ENCODE measurements around the gene KAT2B.
"Not testable (repeated sequence)": the region's sequence is repeated elsewhere in the genome, so short reads cannot be mapped to it uniquely, and the experiment has no call there.

The KAT2B gene

DNA sequence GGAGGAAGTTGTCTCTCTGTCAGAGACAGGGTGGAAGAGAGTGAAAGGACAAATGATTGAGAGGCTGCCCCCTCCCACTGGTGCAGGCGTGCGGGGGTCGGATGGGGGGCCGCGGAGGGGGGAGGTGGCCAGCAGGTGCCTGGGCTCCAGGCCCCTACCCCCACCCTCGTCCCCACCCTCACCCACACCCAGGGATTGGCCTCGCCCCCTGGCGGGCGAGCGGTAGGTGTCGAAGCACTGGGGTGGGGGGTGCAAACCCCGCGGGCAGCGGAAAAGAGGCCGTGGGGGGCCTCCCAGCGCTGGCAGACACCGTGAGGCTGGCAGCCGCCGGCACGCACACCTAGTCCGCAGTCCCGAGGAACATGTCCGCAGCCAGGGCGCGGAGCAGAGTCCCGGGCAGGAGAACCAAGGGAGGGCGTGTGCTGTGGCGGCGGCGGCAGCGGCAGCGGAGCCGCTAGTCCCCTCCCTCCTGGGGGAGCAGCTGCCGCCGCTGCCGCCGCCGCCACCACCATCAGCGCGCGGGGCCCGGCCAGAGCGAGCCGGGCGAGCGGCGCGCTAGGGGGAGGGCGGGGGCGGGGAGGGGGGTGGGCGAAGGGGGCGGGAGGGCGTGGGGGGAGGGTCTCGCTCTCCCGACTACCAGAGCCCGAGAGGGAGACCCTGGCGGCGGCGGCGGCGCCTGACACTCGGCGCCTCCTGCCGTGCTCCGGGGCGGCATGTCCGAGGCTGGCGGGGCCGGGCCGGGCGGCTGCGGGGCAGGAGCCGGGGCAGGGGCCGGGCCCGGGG is at the start of gene KAT2B:
Gene KAT2B, plus strand, starts transcription at position 682 of the 783 bp plus-strand sequence. Its CDS starts 32 bp downstream, at position 714.
- peak; percentile 86 for DNase-seq

DNA sequence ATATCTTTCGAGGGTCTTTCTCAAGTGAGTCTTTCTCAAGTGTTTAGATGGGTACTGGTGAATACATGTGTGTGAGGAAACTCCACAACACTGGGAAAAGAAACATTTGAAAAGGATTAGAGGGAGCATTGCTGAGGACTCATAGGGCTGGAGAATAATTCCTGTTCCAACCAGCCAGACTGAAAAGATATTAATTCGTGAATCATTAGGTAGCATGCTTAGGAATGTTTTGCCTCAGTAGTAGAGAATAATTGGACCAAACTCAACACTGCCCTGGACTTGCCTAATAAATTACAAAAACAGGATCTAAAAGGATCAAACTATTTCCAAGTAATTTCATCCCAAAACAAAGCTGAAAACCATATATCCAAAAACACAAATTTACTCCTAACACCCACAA is 45.5 kb upstream of the KAT2B start:
- DNase-seq = no peak

DNA sequence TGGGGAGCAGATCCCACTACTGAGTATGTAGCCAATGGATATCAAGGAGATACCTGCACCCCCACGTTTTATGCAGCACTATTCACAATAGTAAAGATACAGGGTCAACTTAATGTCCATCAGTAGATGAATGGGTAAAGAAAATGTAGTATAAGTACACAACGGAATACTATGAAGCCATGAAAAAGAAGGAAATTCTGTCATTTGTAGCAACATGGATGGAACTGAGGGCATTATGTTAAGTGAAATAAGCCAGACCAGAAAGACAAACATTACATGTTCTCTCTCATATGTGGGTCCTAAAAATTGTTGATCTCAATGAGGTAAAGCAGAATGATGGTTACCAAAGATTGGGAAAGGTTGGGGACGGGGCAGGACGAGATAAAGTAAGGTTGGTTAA is 42.7 kb upstream of the KAT2B start:
- DNase-seq = no peak

DNA sequence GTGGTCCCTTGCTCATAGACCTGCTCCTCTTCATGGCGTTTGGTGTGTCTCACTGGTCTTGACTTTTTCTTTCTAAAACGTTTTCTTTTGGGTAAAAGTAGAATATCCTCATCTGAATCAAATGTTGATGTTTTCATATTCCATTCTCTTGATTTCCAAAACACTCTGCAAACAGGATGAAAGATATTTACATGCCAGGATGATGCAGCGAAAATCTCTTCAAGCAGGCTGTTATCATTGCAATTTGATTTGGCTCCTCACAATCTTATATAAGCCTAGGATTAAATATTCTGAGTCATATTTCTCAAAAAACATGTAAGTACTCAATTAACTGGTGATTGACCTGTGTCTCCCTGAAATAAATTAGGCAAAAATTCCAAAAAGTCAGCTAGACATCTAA is 38.3 kb upstream of the KAT2B start:
- DNase-seq = no peak

DNA sequence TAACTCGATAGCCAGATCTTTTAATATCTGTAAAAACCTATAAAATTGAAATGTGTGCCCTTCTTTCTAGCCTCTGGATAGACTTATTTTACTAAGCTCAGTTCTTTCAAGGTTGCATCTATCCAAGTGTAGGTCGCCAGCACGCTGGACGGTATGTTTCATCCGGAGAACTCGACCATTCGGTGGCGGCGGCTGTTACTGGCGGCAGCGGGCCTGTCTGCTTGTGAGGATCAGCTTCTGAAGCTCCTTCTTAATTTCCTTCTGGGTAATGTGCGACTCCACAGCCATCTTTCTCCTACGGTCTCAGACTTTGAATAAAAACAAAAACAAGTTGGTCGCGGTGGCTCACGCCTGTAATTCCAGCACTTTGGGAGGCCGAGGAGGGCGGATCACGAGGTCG is 32.3 kb upstream of the KAT2B start:
- DNase-seq = no peak

DNA sequence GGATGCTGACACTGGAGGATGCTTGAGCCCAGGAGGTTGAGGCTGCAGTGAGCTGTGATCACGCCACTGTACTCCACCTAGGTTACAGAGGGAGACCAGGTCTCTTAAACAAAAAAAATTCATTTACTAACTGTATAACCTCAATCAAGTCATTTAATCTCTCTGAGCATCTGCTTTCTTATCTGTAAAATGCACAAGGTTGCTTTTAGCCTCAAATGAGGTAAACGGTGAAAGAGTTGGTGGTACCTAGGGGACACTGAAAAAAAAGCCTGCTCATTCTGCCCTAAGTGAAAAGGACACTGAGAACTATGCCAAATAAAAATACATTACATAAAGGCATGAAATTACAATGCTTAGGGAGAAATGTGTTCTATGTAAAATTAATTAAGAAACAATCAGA is 31.6 kb upstream of the KAT2B start:
- DNase-seq = no peak

DNA sequence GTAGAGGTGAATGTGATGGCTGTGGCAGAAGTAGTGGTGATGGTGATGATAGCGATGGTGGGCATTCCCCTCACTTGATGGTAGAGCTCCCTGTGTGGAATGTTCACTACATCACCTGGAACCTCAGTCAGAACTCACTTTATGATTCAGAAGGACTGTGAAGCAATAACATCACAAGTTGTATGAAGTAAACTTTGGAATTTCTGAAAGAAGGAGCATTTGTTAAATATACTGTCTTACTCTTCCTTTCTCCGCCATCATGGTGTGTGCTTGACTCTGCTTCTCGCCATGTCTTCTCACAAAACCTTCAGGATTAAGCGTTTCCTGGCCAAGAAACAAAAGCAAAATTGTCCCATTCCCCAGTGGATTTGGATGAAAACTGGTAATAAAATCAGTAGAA is 28.1 kb upstream of the KAT2B start, which contains the start of gene PP2D1:
Gene PP2D1, minus strand, starts transcription at position 101 of the 400 bp plus-strand sequence. CDS start 192 bp downstream, outside the sequence.
- no peak for DNase-seq

DNA sequence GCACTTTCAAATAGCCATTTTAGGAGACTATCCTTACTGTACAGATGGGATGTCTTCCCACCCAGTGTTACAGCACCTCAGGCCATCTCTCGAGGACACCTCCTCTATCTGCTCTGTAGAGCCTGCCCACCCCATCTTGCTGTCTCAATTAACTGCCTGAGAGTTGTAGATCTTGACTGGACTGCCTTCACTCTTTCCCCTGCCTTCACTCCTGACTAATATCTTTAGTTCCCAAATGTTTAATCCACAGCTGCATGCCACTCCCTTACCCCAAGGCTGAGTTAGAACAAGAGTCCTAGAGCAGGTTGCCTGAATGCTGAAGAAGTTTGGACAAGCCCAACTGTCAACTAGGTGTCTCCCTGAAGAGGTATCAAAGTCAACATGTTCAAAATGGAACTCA is 26.9 kb upstream of the KAT2B start:
- DNase-seq = no peak

DNA sequence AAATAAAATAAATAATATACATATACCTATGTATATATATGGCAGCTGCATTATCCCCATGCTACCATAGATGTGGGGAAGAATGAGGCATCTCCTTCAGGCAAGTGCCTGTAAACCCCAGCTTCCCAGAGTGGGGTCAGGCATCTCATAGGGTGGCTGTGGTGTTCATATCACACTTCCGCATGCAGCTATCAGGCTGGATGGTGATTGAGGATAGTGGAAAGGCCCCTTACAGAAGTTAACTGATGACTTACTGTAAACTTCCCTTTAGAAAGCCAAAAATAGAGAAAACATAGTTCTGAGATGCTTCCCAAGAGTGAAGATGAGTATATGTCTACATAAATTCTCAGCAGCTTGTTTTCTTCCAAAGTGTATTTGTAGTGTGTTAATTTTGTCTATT is 24.7 kb upstream of the KAT2B start:
- no peak for DNase-seq

DNA sequence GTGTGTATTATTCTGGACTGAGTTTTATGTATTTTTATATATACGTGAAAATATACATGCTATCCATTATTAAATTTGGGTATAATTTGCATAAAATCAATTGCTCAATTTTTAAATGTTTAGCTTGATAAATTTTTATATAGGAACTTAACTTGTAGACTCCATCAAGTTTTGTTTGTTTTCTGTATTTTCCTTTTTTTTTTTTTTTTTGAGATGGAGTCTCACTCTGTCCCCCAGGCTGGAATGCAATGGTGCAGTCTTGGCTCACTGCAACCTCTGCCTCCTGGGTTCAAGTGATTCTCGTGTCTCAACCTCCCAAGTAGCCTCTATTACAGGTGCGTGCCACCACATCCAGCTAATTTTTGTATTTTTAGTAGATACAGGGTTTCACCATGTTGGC is 24.2 kb upstream of the KAT2B start:
- DNase-seq = not testable (repeated sequence)

DNA sequence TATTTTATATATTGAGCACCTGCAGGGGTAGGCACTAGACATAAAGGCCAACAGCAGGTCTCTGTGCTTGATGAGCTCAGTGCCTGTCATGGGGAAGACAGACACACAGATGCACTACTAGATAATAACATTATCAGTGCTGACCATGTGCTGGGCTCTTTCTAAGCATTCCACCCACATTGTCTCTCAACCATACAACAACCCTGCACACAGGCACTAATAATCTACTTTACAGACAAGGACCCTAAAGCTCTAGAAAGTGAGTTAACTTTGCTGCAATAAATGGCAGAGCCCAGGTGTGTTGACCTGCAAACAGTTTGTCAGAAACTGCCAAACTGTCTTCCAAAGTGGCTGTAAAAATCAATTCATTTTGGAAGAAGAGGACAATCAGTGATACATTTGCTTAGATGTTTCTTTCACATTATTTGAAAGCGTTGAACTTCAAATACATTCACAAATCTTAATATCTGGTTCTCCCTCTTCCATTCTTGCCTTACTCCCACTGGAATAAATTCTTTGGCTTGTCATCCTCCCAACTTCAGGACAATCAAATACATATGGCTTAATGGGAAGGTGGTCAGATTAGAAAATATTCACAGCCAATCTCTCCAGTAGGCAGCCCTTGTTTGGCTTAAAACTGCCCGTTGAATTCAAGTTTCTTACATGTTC is 17.2 kb upstream of the KAT2B start:
- DNase-seq = no peak

DNA sequence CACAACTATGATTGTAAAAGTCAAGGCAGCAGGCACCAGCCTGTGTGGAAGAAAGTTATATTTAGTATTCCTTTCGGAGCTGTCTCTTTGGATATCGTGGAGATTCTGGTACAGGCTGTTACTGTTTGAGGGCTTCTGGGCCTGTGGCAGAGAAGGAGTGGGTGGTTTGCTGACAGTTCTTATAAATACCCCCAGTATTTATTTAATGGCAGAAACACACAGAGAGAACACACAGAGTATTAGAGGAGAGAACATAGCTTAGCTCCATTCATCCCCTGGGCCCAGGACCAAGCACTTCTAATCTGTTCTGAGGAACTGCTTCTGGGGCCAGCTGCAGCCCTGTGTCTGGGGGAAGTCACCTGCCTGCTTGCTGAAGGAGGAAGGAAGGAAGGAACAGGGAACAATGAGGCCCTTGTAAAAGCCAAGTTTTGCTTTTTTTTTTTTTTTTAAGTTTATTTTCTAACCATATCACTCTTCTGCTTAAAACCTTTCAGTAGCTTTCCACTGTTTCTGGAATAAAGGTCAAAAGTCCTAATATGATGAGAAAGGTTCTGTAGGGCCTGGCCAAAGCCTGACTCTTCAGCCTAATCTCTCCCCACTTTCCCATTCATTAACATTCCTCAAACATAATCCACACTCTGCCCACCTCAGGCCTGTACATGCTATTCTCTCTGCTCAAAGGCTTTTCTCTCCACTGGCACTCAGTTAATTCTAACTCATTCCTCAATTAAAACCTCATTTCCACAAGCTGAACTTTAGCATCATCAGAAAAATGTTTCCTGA is 16.4 kb upstream of the KAT2B start:
- no peak for DNase-seq

DNA sequence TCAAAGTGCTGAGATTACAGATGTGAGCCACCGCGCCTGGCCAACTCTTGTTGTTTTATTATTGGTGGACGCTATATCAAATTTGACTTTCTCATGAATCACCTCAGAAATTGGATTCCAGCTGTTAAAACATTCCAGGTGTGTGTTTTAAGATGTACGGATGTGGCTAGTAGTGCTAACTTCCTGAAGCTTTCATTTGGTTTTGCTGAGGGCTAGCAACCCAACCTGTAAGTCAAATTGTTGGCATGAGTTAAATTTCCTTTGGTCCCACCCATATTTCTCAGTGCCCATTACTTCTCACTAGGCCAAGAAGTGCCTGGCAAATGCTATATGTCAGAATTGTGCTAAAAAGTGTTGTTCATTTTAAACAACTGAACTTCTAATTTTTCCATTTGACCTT is 13.1 kb upstream of the KAT2B start:
- DNase-seq = no peak

DNA sequence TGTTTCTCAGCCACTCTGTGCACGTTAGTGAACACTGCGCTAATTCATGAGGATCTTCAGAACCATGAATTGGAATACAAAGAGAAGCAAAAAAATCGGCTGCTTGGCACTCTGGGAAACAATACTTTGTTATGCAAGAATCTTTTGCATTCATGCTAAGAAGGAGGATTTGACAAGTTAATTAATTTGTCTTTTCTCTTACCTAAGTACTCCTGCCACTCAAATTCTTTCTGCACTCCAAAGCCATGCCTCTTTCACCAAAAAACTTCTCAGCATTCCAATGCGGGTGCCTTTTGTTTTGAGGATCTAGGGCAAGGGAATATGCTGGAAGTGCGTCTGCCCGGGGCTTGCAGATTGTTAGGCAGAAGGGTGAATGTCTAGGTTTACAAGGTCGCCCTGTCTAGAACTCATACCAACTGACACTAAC is 11.3 kb upstream of the KAT2B start:
- no peak for DNase-seq

DNA sequence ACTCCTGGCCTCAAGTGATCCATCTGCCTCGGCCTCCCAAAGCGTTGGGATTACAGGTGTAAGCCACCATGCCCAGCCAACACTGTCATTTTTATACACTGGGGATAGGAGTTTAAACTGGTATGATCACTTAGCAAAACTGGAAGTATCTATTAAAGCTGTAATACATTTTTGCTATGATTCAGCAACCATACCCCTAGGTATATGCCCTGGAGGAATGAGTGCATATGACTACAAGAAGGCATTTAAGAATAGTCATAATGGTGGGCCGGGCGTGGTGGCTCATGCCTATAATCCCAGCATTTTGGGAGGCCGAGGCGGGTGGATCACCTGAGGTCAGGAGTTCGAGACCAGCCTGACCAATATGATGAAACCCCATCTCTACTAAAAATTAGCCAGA is 8.3 kb upstream of the KAT2B start:
- DNase-seq = not testable (repeated sequence)

DNA sequence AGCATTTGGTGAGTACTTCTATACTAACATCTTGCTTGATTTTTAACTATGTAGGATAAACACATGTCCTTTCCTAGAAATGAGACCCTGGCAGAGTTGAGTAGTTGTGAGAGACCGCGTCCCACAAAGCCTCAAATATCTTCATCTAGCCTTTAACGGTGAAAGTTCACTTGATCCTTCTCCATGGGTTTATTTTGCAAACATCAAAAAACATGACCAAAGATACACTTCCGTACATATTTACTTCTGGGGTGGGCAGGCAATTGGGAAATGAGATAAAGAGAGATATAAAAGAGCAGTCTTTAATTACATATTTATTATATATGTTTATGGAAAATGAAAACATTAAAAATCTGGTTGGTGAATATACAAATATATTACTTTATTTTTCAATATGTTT is 5.2 kb upstream of the KAT2B start:
- no peak for DNase-seq

DNA sequence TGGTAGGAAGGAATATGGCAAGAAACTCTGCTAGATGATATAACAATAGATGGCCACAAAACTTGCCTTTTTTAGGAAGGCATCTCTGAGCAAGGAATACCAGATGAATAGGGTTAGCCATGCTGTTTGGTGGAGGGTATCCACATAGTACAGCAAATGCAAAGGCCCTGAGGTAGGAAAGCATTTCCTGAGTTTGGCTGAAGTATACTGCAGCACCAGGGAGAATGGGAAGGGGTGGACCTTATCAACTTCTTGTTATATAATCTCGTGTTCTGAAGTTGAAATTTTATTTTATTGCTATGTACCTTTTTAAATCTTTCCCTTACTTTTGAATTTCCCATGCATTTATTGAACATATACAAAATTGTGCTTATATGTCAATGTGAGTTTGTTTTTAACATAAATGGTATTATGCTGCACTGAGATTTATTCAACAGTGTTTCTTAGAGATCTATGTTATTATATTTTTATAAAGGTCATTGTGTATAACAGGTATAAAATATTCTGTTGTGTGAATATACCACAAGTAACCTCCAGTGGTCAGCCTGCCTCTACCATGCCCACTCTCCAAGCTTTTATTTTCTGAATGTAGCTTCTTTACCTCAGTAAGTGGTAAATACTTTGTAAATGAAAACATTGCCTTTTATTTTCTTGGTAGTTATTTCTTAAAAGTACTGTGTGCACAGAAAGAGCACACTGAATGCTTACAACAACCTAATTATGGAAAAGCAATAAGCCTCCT is 2.8 kb upstream of the KAT2B start:
- DNase-seq = no peak

DNA sequence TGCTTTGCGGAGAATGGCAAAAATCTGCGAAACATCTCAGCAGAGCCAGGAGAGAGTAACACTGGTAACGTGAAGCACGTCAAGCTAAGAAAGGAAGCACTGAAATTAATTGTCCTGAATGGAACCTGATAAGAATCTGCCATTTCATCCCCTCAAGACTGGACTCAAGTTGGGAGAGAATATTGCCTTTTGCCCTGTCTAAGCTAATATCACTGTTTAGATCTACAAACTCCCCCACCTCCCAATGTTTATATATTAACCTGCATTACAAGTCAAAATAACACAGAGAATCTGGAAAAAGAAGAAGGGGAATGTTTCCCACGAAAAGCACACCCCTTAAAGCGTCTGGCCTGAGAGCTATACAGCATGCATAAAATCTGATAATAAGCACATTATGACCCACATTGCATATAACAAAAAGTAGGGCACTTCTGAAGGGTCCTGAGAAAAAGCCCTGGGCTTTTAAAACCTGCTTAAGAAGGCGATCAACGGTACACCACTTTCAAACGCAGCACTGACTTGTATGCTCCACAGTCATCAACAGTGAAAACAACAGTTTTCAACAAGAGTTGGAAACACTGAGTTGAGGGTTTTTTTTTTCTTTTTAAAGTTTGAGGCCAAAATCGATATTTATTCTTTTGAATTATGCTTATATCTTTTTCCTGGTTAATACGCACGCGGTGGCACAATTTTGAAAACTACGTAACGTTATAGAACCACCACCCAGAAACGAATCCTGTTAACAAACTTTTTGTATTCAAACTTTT is 1.4 kb upstream of the KAT2B start:
- DNase-seq = no peak

DNA sequence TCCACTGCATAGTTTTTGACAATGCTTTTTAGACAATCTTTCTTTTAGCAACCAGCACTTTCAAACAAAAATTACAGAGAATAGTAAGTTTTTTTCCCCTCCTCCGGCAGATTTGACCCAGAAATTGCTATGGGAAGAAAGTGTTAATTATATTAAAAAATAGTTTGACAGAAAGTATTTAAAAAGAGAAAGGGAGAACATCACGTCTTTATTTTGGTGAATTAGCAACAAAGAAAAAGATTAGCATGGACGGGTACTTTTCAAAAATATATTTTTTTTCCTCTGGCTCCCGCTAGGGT is 831 bp upstream of the KAT2B start:
- no peak for DNase-seq

DNA sequence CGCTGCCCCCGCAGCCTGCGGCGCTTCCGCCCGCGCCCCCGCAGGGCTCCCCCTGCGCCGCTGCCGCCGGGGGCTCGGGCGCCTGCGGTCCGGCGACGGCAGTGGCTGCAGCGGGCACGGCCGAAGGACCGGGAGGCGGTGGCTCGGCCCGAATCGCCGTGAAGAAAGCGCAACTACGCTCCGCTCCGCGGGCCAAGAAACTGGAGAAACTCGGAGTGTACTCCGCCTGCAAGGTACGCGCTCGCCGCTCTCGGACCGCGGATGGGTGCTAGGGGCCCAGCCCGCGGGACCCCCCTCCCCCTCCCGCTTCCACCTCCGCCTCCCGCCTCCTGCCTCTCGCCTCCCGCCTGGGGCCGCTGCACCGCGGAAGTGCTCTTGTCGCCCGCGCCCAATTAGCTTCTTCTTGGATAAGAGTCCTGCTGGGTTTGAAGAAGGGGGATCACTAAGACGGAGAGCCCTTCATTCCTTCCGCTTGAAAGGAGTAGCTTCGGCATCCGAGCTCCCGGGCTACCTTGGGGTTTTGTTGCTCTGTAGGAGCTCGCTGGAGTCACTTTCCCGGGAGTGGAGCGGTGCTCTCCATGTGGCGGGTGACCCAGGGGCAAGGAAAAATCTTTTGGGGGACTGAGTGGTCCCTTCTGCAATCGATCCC is 426 bp downstream of the KAT2B start:
- peak; percentile 77 for DNase-seq

DNA sequence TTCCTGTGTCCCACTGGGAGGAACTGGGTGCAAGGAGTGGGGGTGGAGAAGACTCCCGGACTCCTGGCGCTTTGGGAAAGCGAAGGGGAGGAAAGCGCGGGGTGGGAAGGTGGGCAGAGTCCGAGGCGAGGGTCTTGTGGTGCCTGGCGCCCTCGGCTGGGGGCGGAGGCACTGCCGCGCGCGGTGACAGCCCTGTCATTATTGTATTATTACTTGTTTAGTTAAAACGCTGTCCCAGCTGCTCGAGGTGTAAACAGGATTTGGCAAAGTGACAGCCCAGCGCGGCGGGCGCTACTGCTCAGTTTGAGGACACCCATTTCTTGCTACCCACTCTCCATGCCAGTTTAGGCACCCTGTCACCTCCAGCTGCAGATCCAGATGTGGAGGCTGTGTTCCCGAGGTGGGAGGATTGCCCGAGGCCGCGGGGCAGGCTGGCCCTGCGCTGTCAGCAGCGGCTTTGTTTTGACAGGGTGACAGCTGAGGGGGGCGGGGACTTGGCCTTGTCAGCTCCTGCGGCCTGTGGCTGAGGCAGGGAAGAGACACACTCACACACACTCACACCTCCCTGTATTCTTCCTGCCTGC is 1.0 kb downstream of the KAT2B start:
- peak; percentile 87 for DNase-seq

All from activated CD4-positive, alpha-beta T cell treated with anti-CD3 and anti-CD28 coated beads for 48 hours (primary cell).